ENCODE results near the gene KIRREL3. TPM values are rescaled to one million over a fixed set of nuclear protein-coding genes. Genes with fewer than 3 reads are reported as not detected.

Gene KIRREL3
- total and polyA plus RNA-seq, 3 donors from 2014 or later: 1.0 to 1.1 (median 1.1) TPM

DNA sequence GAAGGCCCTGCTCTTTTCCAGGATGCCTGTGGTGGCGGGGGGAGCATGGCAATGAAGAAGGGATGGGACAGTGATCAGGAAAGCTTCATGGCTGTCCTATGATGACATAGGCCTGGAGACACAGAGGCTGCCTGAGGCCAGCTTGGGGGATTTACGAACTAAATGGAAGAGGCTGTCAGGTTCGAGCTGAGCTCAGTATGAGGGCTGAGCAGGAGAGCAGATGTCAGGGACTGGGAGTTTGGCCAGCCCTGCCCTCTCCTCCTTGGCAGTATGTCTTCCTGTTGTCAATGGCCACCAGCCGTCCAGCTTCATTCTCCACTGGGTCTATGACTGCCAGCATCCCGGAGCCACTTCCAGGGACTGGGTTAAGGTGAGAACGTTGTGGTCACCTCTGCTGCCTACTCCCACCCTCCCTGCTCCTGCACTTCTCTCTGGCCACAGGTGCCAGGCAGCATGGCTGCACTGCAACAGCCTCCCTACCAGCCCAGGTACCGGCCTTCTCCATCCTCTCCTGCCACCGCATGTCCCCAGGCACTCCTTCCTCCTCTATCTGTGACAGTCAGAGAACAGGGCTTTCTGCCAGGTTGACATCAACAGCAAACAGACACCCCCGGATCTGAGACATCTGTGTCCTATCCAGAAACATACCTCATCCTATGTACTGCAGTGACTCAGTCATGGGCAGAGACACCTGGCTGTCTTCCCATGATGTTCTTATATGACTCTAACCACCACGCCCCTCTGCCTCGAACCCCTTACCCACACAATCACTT is 75.1 kb downstream of the KIRREL3 start:
- no peak for DNase-seq
- Histone ChIP-seq H3K27ac (no peak overlapping the region), H3K9me3 (no peaks in the 10 kb centered on the region), H3K27me3 (no peaks in the 10 kb centered on the region), H3K4me3 (no peak overlapping the region), H3K36me3 (ENCODE audit: low read depth, missing control alignments) (no peaks in the 10 kb centered on the region), H3K4me1 (no peaks in the 10 kb centered on the region)
- intact Hi-C loops (cut with DNase I; ENCODE audit: low total_unique reads): no loop called here
- TF ChIP-seq POLR2A (IDR thresholded peaks at IDR 0.05): no peak
- TF ChIP-seq, protein P1, sequence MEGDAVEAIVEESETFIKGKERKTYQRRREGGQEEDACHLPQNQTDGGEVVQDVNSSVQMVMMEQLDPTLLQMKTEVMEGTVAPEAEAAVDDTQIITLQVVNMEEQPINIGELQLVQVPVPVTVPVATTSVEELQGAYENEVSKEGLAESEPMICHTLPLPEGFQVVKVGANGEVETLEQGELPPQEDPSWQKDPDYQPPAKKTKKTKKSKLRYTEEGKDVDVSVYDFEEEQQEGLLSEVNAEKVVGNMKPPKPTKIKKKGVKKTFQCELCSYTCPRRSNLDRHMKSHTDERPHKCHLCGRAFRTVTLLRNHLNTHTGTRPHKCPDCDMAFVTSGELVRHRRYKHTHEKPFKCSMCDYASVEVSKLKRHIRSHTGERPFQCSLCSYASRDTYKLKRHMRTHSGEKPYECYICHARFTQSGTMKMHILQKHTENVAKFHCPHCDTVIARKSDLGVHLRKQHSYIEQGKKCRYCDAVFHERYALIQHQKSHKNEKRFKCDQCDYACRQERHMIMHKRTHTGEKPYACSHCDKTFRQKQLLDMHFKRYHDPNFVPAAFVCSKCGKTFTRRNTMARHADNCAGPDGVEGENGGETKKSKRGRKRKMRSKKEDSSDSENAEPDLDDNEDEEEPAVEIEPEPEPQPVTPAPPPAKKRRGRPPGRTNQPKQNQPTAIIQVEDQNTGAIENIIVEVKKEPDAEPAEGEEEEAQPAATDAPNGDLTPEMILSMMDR (IDR thresholded peaks at IDR 0.05): no peak
- 77% methylated on average over 10 to 11 of the region's 11 CpGs for WGBS, 2 donors

DNA sequence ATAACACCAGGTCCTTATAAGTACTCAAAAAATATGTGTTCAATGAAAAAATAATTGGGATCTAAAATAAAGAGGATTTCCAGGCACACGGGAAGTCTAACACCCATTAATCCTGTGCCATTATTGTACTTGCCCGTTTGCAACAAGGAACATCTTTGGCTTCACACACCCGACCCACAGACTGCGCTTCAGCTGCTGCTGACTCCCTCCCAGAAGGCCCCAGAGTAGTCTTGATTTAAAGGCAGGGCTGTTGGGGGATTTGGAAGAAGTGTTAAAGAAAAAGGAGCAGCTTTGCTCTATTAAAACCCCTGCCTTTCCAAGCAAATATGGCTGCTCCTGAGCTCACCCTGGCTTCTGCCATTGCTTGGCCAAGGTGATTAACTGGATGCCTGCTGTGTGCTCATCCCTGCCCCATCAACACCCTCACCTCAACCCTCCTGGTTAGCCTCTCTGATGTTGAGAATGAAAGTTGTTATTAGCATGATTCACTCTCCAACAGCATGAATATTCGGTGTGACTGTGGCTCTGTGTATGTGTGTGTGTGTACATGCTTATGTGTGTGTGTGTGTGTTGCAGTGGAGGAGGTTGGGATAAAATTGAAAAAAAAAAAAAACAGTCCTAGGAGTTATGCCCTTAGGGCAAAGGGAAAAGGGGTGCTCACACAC is 76.1 kb downstream of the KIRREL3 start:
- no peaks in the 10 kb centered on the region for H3K9me3 ChIP-seq
- WGBS, 2 donors: 57 to 75% methylated on average over 5 of the region's 5 CpGs
- no peaks in the 10 kb centered on the region for H3K4me1 ChIP-seq
- no peak for DNase-seq
- no peaks in the 10 kb centered on the region for H3K36me3 ChIP-seq (ENCODE audit: low read depth, missing control alignments)
- intact Hi-C loops (cut with DNase I; ENCODE audit: low total_unique reads): no loop called here
- H3K27me3 ChIP-seq: no peaks in the 10 kb centered on the region
- no peak overlapping the region for H3K4me3 ChIP-seq
- TF ChIP-seq, protein P1 (IDR thresholded peaks at IDR 0.05): no peak
- no peak for TF ChIP-seq POLR2A (IDR thresholded peaks at IDR 0.05)
- H3K27ac ChIP-seq: no peak overlapping the region

DNA sequence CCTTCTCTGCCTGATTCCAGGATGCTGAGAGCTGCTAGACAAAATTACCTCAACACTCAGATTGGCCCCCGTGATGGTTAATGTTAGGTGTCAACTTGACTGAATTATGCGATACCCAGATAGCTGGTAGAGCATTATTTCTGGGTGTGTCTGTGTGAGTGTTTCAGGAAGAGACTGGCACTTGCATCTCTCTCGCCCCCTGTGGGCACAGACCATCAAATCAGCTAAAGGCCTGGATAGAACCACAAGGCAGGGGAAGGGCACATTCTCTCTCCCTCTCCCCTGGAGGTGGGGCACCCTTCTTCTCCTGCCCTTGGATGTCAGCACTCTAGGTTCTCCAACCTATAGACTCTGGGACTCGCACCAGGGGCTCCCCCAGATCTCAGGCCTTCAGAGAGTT is 79.7 kb downstream of the KIRREL3 start:
- 81 to 88% methylated on average over 4 of the region's 4 CpGs for WGBS, 2 donors

DNA sequence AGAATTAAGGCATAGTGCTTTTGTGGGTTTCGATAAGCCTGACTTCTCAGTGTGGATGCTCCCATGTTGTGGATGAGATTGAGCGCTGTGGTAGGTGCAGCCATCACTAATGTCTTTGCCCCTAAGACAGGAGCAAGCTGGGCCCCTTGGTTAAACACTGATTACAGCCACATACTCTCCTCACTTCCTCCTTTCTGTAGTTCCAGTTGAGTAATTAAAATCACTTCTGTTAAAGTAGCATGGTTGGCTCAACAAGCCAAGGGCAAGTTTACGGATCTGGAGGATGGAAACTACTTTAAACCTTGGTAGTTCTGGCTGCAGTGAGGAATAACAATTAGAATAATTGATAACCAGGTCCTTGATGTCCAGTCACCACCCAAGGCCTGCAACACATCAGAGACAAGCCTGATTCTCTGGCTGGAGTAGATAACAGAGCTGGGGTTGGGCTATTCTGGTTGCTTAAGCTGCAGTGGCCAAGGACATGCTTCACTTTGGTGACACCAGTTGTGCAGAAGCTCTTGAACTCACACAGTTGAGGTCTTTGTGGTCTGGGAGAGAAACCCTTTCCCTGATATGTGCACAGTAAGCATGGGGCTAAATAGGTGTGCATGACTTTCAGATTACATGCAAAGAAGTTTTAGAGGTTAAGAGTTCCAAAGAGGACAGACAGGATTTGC is 81.3 kb downstream of the KIRREL3 start:
- DNase-seq: no peak
- Histone ChIP-seq H3K27me3 (no peaks in the 10 kb centered on the region), H3K27ac (no peak overlapping the region), H3K9me3 (no peaks in the 10 kb centered on the region), H3K4me3 (no peak overlapping the region), H3K4me1 (no peaks in the 10 kb centered on the region), H3K36me3 (ENCODE audit: low read depth, missing control alignments) (no peaks in the 10 kb centered on the region)
- 81 to 84% methylated on average over 3 of the region's 3 CpGs for WGBS, 2 donors
- intact Hi-C loops (cut with DNase I; ENCODE audit: low total_unique reads): no loop called here
- TF ChIP-seq, protein P1 (IDR thresholded peaks at IDR 0.05): no peak
- no peak for TF ChIP-seq POLR2A (IDR thresholded peaks at IDR 0.05)

More for the DNA sequence above, 79.7 kb downstream of the KIRREL3 start:
- Histone ChIP-seq H3K4me1 (no peaks in the 10 kb centered on the region), H3K36me3 (ENCODE audit: low read depth, missing control alignments) (no peaks in the 10 kb centered on the region), H3K27me3 (no peaks in the 10 kb centered on the region), H3K4me3 (no peak overlapping the region), H3K9me3 (no peaks in the 10 kb centered on the region), H3K27ac (no peak overlapping the region)
- TF ChIP-seq POLR2A (IDR thresholded peaks at IDR 0.05): no peak
- TF ChIP-seq, protein P1 (IDR thresholded peaks at IDR 0.05): no peak
- intact Hi-C loops (cut with DNase I; ENCODE audit: low total_unique reads): no loop called here
- no peak for DNase-seq

Measured in testis (tissue), 3 donors.